ENCODE data around the gene THSD7B.

THSD7B gene

GRCh38 chr2:137199751-137200150 is 434.4 kb downstream of the THSD7B start:
- DNase-seq (ENCODE audit: low read depth), result no peak

- DNase-seq (ENCODE audit: low read depth), result no peak
These were observed 437.0 kb downstream of the THSD7B start for GRCh38 chr2:137202318-137202717.

- no peak for DNase-seq (ENCODE audit: low read depth)
These were observed 440.0 kb downstream of the THSD7B start for GRCh38 chr2:137205324-137205723.

GRCh38 chr2:137206069-137206468 is 440.7 kb downstream of the THSD7B start:
- DNase-seq (ENCODE audit: low read depth), result no peak

GRCh38 chr2:137207030-137207429 is 441.7 kb downstream of the THSD7B start:
- DNase-seq (ENCODE audit: low read depth), result no peak

- peak; percentile 64 for DNase-seq (ENCODE audit: low read depth)
These were observed 443.1 kb downstream of the THSD7B start for GRCh38 chr2:137208431-137208891.

- no peak for DNase-seq (ENCODE audit: low read depth)
These were observed 444.7 kb downstream of the THSD7B start for GRCh38 chr2:137210039-137210438.

GRCh38 chr2:137211761-137212160 is 446.4 kb downstream of the THSD7B start:
- DNase-seq (ENCODE audit: low read depth), result no peak

GRCh38 chr2:137220438-137220993 is 455.2 kb downstream of the THSD7B start:
- no peak for DNase-seq (ENCODE audit: low read depth)

- no peak for DNase-seq (ENCODE audit: low read depth)
These were observed 456.6 kb downstream of the THSD7B start for GRCh38 chr2:137221797-137222492.

- no peak for DNase-seq (ENCODE audit: low read depth)
These were observed 458.4 kb downstream of the THSD7B start for GRCh38 chr2:137223722-137224121.

GRCh38 chr2:137228566-137228965 is 463.2 kb downstream of the THSD7B start:
- DNase-seq (ENCODE audit: low read depth), result peak; percentile 69

- DNase-seq (ENCODE audit: low read depth), result peak; percentile 26
These were observed 464.5 kb downstream of the THSD7B start for GRCh38 chr2:137229834-137230233.

- no peak for DNase-seq (ENCODE audit: low read depth)
These were observed 466.3 kb downstream of the THSD7B start for GRCh38 chr2:137231628-137232027.

- no peak for DNase-seq (ENCODE audit: low read depth)
These were observed 466.7 kb downstream of the THSD7B start for GRCh38 chr2:137232076-137232475.

- no peak for DNase-seq (ENCODE audit: low read depth)
These were observed 467.7 kb downstream of the THSD7B start for GRCh38 chr2:137233091-137233490.

- peak; percentile 2 for DNase-seq (ENCODE audit: low read depth)
These were observed 471.7 kb downstream of the THSD7B start for GRCh38 chr2:137237055-137237454.

GRCh38 chr2:137238065-137238464 is 472.7 kb downstream of the THSD7B start:
- no peak for DNase-seq (ENCODE audit: low read depth)

GRCh38 chr2:137249463-137250130 is 484.3 kb downstream of the THSD7B start:
- no peak for DNase-seq (ENCODE audit: low read depth)

- DNase-seq (ENCODE audit: low read depth), result no peak
These were observed 485.1 kb downstream of the THSD7B start for GRCh38 chr2:137250401-137250800.

- DNase-seq (ENCODE audit: low read depth), result no peak
These were observed 485.7 kb downstream of the THSD7B start for GRCh38 chr2:137251045-137251444.

GRCh38 chr2:137252934-137253333 is 487.6 kb downstream of the THSD7B start:
- peak; percentile 59 for DNase-seq (ENCODE audit: low read depth)

GRCh38 chr2:137254052-137254451 is 488.7 kb downstream of the THSD7B start:
- no peak for DNase-seq (ENCODE audit: low read depth)
